Lung (tissue), 12 donors: ENCODE measurements around the gene RHEBL1. TPM values are rescaled to one million over a fixed set of nuclear protein-coding genes. Genes with fewer than 3 reads are reported as not detected.

Experiments used
- ATAC-seq: fragments of 200-7000 bp; cut with Tn5 transposase; one replicate; pipeline ENCODE4 v1.9.1; 2020; ENCODE audit warnings: moderate number of reproducible peaks; ENCODE audit not compliant: insufficient read depth, low FRiP score
- DNase-seq, 3 donors: peaks; one replicate each; pipeline ENCODE4 v3.0.0-alpha.2; 2013 to 2017
- H3K27ac ChIP-seq, 2 donors: one replicate each; pipeline ENCODE4 v1.5.1; 2013; ENCODE audit warnings: mild to moderate bottlenecking in 2 of 2, moderate library complexity in 2 of 2, control low read depth in 1 of 2, inconsistent platforms in 1 of 2, low read depth in 1 of 2, low read length in 1 of 2
- H3K27me3 ChIP-seq, 3 donors: one replicate each; pipeline ENCODE4 v1.5.1; 2013; ENCODE audit warnings: low read length in 2 of 3; ENCODE audit not compliant: control insufficient read depth in 3 of 3, insufficient read depth in 3 of 3
- H3K36me3 ChIP-seq, 4 donors: one replicate each; pipeline ENCODE4 v1.5.1; 2013; ENCODE audit warnings: low read length in 4 of 4, mild to moderate bottlenecking in 1 of 4, moderate library complexity in 1 of 4; ENCODE audit not compliant: control insufficient read depth in 4 of 4, insufficient read depth in 4 of 4
- H3K4me1 ChIP-seq, 5 donors: one replicate each; pipeline ENCODE4 v1.5.1; 2013; ENCODE audit warnings: low read length in 5 of 5, mild to moderate bottlenecking in 2 of 5, moderate library complexity in 1 of 5; ENCODE audit not compliant: control insufficient read depth in 5 of 5, insufficient read depth in 5 of 5
- H3K4me3 ChIP-seq: one replicate; pipeline ENCODE4 v1.5.1; 2013; ENCODE audit warnings: mild to moderate bottlenecking, control low read depth, moderate library complexity
- H3K9ac ChIP-seq, 2 donors: one replicate each; pipeline ENCODE4 v1.5.1; 2013; ENCODE audit warnings: low read length in 2 of 2, control low read depth in 1 of 2; ENCODE audit not compliant: insufficient read depth in 1 of 2
- H3K9me3 ChIP-seq, 4 donors: one replicate each; pipeline ENCODE4 v1.5.1; 2013; ENCODE audit warnings: low read length in 3 of 4, mild to moderate bottlenecking in 1 of 4, moderate library complexity in 1 of 4; ENCODE audit not compliant: control insufficient read depth in 4 of 4, insufficient read depth in 3 of 4
- CTCF ChIP-seq: IDR thresholded peaks from 2 replicates; pipeline ENCODE4 v1.5.1; 2012; ENCODE audit warnings: mild to moderate bottlenecking; ENCODE audit errors: control extremely low read depth, extremely low read depth
- WGBS, 2 donors: extraction: QIAGEN DNeasy Blood & Tissue Kit; methylation state at CpG; one replicate each; pipeline ENCODE4 v1.1.7; 2013; 5-methylcytosine and 5-hydroxymethylcytosine counted together
- polyA plus RNA-seq, 2 donors: library from polyadenylated mRNA; stranded (reverse); fragments of 200-250 nt; gene quantifications; one replicate each; pipeline ENCODE4 v1.2.1, GENCODE V29; 2013
- total RNA-seq, 2 donors: library from RNA; depleted of rRNA in 1 of 2; stranded (reverse); fragments of >200 nt in 1 of 2; gene quantifications; one replicate each; pipeline ENCODE4 v1.2.1, GENCODE V29; 2014 to 2021
- donor health status: control.
- donor health status: control.
- donor health status: Bipolar disorder and iron deficiency.
- donor health status: healthy.
- donor health status: DM: yes; HTN: yes; CAD: no.

RHEBL1 gene
- total and polyA plus RNA-seq, 4 donors, result 0.51 to 2.6 (median 2.1) TPM

GRCh38 chr12:49049566-49050224 lies 20.1 kb downstream of the RHEBL1 start:
- Histone ChIP-seq H3K9me3 (no peaks in the 10 kb centered on the region), H3K27ac (no peak overlapping the region), H3K27me3 (no peaks in the 10 kb centered on the region), H3K4me1 (no peaks in the 10 kb centered on the region), H3K9ac (no peak overlapping the region), H3K4me3 (no peak overlapping the region), H3K36me3 (peaks cover 35 to 87% (median 61%) of the 10 kb centered on the region in 4 donors)
- DNase-seq (no peak), ATAC-seq (no peak)
- no peak for TF ChIP-seq CTCF
- WGBS, 2 donors, result 91 to 95% methylated on average over 20 of the region's 20 CpGs

- 92 to 97% methylated on average over 10 of the region's 10 CpGs for WGBS, 2 donors
- ATAC-seq (no peak), DNase-seq (no peak)
- H3K4me3 ChIP-seq, result no peak overlapping the region
- no peaks in the 10 kb centered on the region for H3K27me3 ChIP-seq
- H3K9me3 ChIP-seq, result no peaks in the 10 kb centered on the region
- peaks cover 41 to 87% (median 66%) of the 10 kb centered on the region in 4 donors for H3K36me3 ChIP-seq
- H3K4me1 ChIP-seq, result no peaks in the 10 kb centered on the region
- no peak overlapping the region for H3K27ac ChIP-seq
- TF ChIP-seq CTCF, result no peak
- H3K9ac ChIP-seq, result no peak overlapping the region
Measured at GRCh38 chr12:49048953-49049352, 20.8 kb downstream of the RHEBL1 start.

- no peak overlapping the region for H3K4me3 ChIP-seq
- H3K9me3 ChIP-seq, result no peaks in the 10 kb centered on the region
Measured at GRCh38 chr12:49046129-49046895, 23.5 kb downstream of the RHEBL1 start.

More at GRCh38 chr12:49046129-49046895, 23.5 kb downstream of the RHEBL1 start:
- Histone ChIP-seq H3K9ac (no peak overlapping the region), H3K4me1 (no peaks in the 10 kb centered on the region), H3K27me3 (no peaks in the 10 kb centered on the region), H3K27ac (no peak overlapping the region), H3K36me3 (peaks cover 42 to 89% (median 78%) of the 10 kb centered on the region in 4 donors)
- 93 to 94% methylated on average over 12 of the region's 12 CpGs for WGBS, 2 donors
- DNase-seq (no peak), ATAC-seq (no peak)
- TF ChIP-seq CTCF, result no peak
